SHP77 treated with DMSO at 0.1 percent for 48 hours (cell line): Measurements from ENCODE around the gene KLHL13.
"Not testable (repeated sequence)": the region's sequence is repeated elsewhere in the genome, so short reads cannot be mapped to it uniquely, and the experiment has no call there.

Experiments
- DNase-seq: peaks from one replicate; lab custom pipeline; 2025; lab: John Stamatoyannopoulos, UW

KLHL13 gene, protein sequence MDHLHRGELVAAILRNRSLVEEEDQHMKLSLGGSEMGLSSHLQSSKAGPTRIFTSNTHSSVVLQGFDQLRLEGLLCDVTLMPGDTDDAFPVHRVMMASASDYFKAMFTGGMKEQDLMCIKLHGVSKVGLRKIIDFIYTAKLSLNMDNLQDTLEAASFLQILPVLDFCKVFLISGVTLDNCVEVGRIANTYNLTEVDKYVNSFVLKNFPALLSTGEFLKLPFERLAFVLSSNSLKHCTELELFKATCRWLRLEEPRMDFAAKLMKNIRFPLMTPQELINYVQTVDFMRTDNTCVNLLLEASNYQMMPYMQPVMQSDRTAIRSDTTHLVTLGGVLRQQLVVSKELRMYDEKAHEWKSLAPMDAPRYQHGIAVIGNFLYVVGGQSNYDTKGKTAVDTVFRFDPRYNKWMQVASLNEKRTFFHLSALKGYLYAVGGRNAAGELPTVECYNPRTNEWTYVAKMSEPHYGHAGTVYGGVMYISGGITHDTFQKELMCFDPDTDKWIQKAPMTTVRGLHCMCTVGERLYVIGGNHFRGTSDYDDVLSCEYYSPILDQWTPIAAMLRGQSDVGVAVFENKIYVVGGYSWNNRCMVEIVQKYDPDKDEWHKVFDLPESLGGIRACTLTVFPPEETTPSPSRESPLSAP

DNA sequence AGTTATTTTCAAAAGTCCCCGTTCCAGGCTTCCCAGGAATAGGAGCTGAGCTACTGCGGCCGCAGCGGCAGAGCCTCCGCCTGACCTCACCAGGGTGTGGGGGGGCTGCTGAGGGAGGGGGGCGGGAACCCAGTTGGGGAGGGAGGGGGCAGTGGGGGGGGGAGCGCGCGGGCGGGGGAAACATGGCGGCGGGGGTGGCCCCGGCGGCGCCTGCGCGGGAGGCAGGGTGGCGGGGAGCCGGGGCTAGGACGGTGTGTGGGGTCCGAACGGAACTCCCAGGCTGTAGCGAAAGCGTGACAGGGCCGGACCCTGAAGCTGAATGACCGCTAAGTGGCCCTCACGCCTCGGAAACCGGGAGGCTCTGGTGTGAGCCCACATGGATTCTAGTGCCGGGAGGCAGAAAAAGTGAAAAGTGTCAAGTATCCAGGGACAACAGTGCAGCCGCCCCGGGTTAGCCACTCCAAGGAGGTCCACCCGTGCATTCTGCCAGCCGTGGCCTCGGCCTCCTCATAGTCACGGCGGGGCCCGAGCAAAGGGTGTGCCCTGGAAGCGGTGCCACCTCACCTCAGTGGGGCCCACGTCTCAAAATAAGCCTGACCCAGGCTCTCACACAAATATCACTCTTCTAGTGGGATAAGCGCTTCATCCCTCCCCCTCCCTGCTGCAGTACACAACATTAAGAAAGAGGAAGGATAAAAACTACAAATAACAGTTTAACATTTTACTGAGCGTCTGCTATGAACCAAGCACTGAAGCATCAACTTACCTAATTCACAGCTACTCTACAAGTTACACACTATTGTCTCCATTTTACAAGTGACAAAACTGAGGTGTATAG lies at the start of gene KLHL13:
KLHL13 (minus strand) TSS at position 98 of the 838 bp plus-strand sequence. CDS start 88,337 bp downstream, outside the sequence.
- no peak for DNase-seq

DNA sequence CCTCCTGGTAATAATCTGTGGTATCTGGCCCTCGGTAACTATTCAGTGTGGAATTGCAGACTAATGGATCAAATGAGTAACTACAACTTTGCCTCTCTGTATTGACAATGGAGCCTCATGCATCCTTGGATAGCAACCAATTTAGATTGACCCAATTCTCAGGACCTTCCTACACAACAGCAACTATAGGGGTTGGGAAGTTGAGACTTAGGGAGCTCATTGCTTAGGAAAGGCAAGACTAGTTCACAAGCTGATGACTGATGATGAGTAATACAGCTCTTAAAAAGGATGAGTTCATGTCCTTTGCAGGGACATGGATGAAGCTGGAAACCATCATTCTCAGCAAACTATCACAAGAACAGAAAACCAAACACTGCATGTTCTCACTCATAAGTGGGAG lies 47.5 kb upstream of the KLHL13 start:
- DNase-seq: no peak

DNA sequence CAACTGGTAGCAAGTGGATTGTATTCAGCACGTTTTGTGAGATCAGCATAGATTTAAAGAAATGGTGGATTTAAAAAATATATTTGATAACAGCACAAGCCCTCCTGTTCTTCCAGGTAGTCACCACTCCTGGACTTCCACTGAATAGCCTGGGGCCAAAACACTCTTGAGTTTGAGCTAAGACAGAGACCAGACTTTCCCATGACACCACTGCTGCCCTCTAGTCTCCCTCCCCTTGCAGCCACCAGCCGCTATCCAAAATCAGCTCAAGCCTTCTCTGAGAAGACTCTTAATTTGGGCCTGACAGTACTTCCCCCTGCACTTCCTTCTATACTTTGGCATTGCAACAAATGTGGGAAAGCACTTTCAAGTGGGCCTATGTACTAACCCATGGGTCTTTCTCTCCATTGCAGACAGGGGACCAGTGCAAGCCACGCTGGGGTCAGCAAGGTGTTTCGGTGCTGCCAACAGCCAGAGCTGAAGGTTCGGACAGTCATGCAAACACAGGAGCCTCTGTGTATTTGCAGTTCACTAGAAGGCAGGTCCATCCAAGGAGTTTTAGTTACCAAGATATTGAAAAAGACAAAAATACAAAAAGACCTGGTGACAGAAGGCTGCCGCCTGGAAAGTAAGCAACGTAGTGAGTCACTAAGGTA lies 40.5 kb upstream of the KLHL13 start:
- DNase-seq: no peak

DNA sequence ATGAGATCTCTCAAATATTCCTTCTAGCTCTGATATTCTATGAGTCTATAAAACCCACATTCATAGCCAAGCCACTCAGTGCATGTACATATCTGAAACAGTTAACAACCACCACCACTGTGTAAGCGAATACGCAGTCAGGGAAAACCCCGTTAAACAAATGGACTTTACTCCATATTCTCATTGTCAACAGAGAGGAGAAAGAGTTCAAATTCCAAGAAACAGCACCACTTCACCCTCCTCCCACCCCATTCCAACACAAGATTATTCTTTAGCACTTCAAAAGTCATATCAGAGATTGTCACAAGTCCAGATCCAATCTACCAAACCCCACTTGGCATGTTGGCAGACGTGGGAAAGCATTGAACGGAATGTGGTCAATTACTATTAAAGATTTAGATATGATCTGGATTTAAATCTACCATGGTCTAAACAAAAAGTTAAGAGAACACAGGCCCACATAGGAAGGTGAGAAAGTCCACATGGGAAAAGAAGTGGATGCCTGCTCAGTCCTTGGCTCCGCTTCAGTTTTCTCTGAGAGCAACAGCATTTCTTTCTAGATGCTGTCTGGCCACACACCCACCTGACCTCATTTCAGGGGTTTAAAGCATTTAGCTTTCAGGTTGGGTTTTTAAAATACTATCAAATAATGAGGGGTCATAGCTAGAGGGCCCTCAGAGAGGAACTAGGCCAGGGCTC lies 39.8 kb upstream of the KLHL13 start:
- DNase-seq: no peak

DNA sequence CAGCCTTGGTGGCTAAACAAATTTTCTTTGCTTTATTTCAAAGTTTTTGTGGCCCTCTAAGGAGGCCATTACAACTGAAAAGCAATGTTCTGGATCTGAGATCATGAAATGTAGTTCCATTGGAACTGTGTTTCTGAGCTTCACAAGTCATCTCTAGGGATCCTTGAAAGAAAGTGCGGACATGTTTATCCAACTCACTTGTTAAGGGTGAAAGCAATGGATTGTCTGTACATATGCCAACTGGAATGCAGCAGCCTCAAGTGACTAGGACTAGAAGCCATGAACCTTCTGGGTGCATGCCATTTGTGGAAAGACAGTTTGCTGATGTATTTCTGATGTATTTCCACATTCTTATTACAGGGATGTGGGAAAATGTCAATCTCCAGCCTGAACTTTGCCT lies 36.7 kb upstream of the KLHL13 start:
- DNase-seq: no peak

DNA sequence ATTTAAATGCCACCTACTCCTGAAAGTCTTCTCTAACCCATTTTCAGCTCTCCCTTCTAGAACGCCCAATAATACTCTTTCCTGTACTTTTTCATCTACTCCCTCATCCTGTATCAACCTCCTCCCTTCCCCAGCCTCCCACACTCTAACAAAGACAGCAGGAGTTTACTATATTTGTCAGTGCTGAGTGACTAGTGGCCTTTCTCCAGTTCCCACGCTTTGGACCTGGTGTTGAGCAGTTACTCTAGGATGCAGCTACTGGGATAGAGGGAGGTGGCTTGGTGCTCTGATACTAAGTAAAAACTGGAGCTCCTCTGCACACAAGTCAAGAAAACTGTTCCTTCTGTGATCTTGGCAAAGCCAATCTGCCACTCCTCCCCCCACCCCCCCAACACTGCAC lies 36.1 kb upstream of the KLHL13 start:
- DNase-seq: no peak

DNA sequence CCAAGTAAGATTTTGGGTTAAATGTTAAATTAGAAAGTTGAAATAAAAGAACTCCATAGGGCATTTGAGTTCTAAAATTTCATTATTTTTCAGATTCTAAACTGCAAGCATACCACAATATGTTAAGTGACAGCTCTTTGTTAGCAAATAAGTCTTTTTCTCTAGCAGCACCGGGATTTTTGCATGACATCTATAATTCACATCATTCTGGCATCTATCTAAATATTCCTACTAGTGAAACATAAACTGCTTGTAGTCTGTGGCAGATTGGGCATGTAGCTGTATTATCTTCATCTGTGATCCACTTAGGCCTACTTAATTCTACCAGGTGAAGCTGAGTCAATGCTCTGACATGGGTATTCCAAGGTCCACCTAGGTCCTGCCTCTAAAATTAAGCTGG lies 32.1 kb upstream of the KLHL13 start:
- DNase-seq: no peak

DNA sequence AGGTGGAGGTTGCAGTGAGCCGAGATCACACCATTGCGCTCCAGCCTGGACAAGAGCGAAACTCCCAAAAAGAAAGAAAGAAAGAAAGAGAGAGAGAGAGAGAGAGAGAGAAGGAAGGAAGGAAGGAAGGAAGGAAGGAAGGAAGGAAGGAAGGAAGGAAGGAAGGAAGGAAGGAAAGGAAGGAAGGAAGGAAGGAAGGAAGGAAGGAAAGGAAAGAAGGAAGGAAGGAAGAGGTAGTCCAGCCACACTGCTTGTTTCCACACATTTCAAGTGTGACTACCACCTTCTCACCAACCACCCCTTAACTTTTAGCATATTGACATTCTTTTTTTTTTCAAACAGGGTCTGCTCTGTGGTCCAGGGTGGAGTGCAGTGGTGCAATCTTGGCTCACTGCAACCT lies 31.2 kb upstream of the KLHL13 start:
- DNase-seq: not testable (repeated sequence)

DNA sequence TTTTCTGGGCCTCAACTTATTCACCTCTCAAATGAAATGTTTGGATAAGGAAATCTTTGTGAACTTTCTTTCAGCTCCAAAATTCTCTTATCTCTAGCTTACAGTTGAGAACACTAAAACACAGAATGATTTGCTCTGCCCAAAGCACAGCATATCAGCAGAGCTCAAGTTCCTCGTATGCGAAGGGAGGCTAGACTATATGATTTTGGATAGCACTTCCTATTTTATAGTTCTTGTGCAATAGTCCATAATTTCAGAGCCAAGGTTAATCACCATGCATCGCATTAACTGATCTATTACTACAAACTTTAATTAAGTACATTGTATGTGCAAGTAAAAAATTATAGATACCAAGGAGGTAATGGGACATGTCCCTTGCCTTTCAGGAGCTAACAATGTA lies 27.0 kb upstream of the KLHL13 start:
- DNase-seq: no peak

DNA sequence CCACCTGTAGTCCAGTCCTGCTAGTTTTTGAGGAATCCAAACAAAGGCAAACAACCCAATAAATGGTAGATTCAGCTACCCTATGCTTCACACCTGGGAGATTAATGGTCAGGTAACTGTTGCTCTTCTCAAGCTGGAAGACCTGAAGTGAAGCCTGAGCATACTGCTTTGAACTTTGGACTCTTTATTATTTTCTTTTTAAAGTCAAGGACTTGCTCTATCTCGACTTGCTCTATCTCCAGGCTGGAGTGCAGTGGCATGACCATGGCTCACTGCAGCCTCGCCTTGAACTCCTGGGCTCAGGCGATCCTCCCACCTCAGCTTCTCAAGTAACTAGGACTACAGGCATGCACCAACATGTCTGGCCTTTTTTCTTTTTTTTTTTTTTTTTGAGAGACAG lies 14.7 kb upstream of the KLHL13 start:
- DNase-seq: no peak

DNA sequence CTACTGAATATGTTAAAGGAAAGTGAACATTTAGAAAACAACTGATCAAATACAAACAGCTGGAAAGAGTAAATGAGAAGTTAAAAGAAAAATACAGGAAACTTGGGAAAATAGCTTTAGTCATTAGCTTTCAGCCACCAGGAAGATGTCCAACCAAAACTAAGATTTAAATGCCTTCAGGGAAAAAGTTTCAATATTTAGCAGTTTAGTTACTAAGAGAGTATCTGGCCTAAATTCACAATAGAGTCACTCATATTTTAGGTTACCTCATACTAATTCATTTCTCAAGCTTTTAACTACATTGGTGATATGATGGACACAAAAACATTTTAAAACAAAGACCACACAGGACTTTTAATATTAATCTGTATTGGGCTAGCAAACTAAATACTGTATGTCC lies 13.1 kb upstream of the KLHL13 start:
- no peak for DNase-seq

DNA sequence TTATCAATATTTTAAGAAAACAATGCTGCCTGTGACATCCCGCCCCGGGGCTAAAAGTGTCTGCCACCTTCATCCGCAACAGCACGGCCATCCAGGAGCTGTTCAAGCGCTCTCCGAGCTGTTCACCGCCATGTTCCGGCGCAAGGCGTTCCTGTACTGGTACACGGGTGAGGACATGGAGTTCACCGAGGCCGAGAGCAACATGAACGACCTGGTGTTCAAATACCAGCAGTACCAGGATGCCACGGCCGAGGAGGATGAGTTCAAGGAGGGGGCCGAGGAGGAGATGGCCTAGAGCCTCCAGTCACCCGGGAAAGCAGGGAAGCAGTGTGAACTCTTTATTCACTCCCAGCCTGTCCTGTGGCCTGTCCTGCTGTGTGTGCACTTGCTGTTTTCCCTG lies 12.1 kb upstream of the KLHL13 start:
- no peak for DNase-seq

DNA sequence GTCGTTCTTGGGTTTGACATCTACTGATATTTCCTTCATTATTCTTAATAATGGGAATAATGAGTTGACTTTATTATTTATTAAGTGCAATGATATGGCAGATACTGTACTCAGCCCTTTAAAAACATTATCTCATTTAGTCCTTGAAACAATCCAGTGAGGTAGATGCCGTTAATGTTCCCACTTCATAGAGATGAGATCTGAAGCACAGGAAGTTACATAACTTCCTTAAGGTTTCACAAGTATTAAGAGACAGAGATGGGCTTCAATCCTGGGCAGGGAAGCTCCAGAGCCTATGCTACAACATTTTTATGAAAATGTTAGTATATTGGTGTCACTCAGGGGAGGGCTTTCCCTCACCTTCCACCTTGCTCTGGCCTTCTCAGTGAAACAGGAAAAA lies 9.7 kb upstream of the KLHL13 start:
- no peak for DNase-seq

DNA sequence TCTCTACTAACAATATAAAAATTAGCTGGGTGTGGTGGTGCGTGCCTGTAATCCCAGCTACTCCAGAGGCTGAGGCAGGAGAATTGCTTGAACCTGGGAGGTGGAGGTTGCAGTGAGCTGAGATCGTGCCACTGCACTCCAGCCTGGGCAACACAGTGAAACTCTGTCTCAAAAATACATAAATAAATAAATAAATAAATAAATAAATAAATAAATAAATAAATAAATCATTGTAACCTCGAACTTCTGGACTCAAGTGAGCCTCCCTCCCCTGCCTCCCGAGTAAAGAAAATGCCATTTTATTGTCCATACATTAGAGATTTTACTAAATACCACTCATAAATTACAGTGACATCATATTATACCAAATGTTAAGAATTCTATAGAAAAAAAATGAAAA lies 7.6 kb upstream of the KLHL13 start:
- not testable (repeated sequence) for DNase-seq

DNA sequence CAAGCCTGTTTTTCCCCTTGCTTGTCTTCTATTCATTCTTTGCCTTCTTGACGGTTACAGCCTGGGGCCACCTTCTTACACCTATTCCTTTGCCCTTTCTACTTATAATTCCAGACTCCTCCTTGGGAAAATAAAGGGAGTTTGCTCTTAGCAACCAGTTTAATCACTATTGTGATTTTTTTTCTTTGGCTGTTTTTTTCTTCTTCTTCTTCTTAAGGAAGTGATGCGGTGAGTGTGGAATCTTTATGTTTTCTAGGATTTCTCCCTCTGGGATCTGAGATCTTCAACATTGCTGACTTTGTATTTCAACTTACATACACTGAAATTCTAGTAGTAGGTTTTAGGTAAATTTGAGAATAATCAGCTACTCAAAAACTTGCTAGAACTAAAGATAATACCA lies 1.1 kb upstream of the KLHL13 start:
- no peak for DNase-seq

DNA sequence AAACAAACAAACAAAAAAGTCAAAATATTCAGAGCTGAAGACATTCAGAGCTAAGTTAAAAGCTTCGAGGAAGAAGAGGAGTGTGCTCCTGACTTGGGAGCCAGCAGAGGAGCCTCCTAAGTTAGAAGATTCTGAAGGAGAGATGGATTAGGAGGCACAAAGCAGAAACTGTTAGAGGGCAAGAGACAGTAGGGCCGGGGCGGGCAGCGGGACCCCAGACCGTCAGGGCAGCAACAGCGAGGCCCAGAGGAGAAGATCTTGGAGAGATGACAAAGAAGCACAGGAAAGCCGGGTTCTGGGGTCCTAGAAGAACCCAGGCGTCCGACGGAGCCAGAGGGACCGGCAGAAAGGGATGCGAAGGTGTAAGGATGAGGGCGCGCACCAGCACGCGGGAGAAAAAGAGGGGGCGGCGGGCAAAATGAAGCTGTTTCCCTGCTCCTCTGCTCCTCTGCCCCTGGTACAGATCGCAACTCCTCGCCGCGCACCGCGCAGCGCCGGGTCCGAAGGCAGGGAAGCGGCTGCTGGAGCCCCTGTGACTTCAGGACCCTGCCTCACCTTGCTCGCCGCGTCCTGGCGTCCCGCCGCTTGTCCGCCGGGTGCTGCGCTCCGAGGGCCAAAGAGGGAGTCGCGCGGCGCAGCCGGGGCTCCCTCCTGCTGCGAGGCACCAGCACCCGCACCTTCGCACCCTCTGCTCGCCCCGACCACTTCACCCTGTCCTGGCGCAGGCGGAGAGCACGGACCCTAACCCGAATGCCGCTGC lies 477 bp downstream of the KLHL13 start:
- no peak for DNase-seq

DNA sequence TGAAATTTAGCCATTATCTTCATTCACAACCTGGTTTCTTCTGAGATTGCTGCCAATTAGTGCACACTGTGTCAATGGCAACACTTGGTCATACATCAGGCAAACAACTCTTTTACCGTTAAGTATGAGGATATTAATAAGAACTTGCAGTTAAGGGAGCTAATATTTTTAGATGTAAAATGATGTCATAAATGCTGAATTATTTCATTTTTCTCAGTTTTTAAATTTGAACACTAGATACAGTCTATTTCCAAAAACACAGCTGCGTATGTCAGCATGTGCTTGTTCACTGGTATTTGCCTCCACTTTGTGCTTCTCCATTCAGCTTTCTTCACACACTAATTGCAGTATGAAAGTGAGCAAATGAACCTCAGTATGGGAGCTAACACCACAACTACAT lies 1.6 kb downstream of the KLHL13 start:
- no peak for DNase-seq

DNA sequence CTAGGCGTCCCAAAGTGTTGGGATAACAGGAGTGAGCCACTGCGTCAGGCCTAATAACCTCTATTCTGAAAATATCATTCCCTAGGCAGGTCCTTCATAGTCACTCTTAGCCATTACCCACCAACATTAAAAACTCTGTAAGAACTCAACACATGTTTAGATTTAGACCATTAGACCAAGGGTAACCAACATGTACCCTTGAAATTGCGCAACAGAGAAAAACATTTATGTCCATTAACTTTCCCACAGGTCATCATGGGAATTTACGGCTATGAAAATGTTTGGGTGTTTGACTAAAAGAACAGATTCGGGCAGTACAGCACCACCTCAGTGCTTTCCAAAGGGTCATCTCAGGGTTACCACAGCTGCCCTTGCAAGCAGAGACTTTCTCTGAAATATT lies 7.5 kb downstream of the KLHL13 start:
- no peak for DNase-seq

DNA sequence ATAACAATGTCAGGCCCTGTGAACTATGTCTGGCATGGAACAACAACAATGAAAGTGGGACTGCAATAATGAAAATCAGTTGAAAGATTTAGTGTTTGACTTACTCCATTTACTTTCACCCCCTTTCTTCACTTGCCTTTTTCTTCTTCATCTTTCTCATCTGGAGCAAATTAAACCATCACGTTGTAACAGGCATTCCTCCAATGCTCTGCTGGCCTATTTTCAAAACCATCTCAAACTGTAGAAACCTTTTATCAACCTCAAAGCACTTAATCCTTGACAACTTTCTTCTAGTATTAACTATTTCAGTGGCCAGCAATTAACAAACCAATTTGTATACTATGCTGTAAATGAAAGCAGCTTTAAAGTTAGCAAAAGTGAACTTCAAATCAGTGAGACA lies 8.3 kb downstream of the KLHL13 start:
- no peak for DNase-seq

DNA sequence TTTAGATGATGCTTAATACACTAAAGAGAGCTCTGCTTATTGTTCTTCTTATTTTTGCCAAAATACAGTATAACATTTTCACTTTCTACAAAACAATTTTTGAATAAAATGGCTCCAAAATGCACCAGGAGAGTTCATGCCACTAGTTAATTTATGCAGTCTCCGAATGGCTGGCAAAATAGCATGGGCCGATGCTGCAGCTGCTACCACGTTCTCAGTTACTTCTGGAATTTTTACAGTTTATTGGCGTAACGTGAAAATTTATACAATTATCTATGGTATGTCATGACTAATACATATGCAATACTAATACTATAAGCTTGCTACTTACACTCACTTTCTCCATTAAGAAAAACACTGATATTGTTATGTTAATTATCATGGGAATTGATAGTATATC lies 16.5 kb downstream of the KLHL13 start:
- DNase-seq: no peak

DNA sequence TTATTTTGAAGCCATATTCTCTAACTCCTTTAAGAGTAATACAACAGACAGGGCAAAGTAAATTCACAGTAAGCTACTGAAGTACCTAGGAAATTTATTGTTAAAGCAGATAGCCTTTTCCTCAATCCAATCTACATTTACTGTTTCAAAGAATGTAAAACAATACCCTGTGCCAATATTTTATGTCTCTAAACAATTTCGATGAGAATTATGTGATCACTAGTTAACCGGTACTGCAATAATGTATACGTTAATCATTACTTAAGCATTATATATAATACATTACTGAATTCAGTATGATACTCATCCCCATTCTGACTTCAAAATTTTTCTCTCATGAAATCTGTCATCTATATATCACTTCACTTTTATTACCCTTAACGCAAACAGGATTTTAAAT lies 28.5 kb downstream of the KLHL13 start:
- DNase-seq: no peak
